ENCODE data around the gene GATD1.

DNA sequence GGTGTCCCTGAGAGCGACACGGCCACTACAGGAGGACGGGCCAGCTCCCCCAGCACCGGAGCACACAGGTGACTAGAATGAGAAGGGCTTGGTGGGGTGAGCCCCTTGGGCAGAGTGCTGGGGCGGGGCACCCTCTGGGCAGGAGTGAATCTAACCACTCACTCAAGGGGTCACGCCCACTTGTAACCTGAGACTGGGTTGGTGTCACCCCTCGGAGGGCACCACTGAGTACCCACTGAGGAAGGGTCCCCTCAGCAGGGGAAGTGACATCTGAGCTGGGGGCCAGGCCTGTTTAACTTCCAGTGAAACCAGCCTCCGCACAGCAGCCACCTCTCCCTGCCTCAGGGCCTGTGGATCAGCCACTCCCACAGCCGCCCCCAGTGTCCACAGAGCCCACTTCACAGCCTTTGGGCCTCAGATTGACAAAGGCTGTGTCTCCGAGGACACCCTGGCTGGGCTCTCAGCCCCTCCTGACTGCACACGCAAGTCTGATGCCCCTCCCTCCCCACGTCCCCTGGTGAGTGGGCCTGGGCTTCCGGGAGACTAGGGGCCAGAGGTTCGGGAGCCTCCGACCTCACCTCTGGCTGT, 5.6 kb downstream of the GATD1 start:
- TF ChIP-seq, protein P1, sequence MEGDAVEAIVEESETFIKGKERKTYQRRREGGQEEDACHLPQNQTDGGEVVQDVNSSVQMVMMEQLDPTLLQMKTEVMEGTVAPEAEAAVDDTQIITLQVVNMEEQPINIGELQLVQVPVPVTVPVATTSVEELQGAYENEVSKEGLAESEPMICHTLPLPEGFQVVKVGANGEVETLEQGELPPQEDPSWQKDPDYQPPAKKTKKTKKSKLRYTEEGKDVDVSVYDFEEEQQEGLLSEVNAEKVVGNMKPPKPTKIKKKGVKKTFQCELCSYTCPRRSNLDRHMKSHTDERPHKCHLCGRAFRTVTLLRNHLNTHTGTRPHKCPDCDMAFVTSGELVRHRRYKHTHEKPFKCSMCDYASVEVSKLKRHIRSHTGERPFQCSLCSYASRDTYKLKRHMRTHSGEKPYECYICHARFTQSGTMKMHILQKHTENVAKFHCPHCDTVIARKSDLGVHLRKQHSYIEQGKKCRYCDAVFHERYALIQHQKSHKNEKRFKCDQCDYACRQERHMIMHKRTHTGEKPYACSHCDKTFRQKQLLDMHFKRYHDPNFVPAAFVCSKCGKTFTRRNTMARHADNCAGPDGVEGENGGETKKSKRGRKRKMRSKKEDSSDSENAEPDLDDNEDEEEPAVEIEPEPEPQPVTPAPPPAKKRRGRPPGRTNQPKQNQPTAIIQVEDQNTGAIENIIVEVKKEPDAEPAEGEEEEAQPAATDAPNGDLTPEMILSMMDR (IDR thresholded peaks at IDR 0.05), result no peak
- no peak for TF ChIP-seq POLR2A (IDR thresholded peaks at IDR 0.05)

Data from Peyer's patch (tissue), 4 donors.